PC-3 (cell line): ENCODE data around the gene TBC1D5.

Experiments used
- EZH2 ChIP-seq: fragments of 300-600 bp; sonication (generic); IDR thresholded peaks from one replicate; pipeline ENCODE4 v1.6.1; 2017; ENCODE audit warnings: antibody characterized with exemption, mild to moderate bottlenecking, low read length; ENCODE audit not compliant: unreplicated experiment
- TF ChIP-seq, protein P1 (sequence below): fragments of 300-600 bp; sonication (generic); conservative IDR thresholded peaks from 2 replicates; pipeline ENCODE4 v1.5.1; 2017; ENCODE audit warnings: antibody characterized with exemption, low read depth, mild to moderate bottlenecking, low read length

DNA sequence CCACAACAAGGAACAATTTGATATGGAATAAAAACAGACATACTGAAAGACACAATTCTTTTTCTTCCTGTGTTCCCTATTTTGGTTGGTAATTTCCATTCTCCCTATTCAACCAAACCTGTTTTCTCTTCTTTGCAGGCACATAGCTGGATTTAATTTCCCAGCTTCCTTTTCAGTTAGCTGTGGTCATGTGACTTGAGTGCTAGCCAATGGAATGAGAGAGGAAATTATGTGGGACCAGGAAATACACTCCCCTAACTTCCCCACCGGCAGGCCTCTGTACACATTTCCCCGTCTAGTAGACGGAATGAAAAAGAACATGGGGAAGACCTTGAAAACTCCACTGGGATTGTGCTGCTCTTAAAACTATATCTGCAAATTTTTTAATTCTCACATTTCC, 351.6 kb downstream of the TBC1D5 start:
- TF ChIP-seq, protein P1, sequence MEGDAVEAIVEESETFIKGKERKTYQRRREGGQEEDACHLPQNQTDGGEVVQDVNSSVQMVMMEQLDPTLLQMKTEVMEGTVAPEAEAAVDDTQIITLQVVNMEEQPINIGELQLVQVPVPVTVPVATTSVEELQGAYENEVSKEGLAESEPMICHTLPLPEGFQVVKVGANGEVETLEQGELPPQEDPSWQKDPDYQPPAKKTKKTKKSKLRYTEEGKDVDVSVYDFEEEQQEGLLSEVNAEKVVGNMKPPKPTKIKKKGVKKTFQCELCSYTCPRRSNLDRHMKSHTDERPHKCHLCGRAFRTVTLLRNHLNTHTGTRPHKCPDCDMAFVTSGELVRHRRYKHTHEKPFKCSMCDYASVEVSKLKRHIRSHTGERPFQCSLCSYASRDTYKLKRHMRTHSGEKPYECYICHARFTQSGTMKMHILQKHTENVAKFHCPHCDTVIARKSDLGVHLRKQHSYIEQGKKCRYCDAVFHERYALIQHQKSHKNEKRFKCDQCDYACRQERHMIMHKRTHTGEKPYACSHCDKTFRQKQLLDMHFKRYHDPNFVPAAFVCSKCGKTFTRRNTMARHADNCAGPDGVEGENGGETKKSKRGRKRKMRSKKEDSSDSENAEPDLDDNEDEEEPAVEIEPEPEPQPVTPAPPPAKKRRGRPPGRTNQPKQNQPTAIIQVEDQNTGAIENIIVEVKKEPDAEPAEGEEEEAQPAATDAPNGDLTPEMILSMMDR, result no peak
- TF ChIP-seq EZH2, result no peak
